RWPE1 (cell line): ENCODE results near the gene SEMA6A.

Source experiments
- CTCF ChIA-PET: fragments of 350-600 bp; sonication (Branson Sonifier 250); formaldehyde crosslinking; extraction: SDS; loops from one replicate; lab custom pipeline; 2021; lab: Yijun Ruan, JAX
- POLR2A ChIA-PET: fragments of 400-600 bp; formaldehyde crosslinking; extraction: SDS; loops from one replicate; lab custom pipeline; 2020; ENCODE audit warnings: antibody characterized with exemption; ENCODE audit not compliant: low non-redundant PET; lab: Yijun Ruan, JAX
- DNase-seq: peaks from one replicate; pipeline ENCODE4 v3.0.0; 2012; ENCODE audit warnings: low spot score
- H3K27ac ChIP-seq: fragments of 450-650 bp; 2 replicates; pipeline ENCODE4 v1.5.1; 2017
- TF ChIP-seq, protein P1 (sequence below): fragments of 450-650 bp; conservative IDR thresholded peaks from 2 replicates; pipeline ENCODE4 v1.5.1; 2017; ENCODE audit warnings: low read depth, mild to moderate bottlenecking

SEMA6A gene

DNA sequence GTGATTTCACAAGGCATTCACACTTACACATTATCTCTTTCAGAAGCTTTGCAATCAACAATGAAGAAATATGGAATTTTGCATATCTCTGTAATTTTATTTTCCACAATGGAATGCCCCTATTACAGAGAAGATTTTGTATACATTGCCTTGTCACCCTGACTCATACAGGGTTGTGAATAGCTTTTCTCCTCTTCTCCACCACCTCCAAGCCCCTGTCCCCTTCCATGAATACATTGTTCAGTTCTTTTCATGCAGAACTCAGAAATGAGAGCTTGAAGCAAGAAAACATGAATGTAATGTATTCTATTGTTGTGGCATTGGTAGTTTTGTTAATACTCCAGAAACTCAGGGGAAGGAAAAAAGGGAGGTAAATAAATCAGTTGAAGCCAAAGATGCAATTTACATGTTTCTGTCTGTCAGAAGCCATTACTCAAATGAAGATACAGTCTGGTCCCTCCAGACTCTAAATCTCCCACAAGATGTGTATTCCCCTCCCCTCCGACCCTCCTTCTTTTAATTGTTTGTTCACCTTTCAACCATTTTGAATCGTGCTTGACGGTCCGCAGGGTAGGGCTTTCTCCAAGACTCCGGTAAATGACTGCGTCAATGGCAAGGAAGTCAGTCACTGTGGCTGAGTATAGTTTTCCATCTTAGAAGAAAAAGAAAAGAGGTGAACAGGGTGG, 86.1 kb downstream of the SEMA6A start:
- ChIA-PET POLR2A (no interaction called here), CTCF (no interaction called here)
- TF ChIP-seq, protein P1, sequence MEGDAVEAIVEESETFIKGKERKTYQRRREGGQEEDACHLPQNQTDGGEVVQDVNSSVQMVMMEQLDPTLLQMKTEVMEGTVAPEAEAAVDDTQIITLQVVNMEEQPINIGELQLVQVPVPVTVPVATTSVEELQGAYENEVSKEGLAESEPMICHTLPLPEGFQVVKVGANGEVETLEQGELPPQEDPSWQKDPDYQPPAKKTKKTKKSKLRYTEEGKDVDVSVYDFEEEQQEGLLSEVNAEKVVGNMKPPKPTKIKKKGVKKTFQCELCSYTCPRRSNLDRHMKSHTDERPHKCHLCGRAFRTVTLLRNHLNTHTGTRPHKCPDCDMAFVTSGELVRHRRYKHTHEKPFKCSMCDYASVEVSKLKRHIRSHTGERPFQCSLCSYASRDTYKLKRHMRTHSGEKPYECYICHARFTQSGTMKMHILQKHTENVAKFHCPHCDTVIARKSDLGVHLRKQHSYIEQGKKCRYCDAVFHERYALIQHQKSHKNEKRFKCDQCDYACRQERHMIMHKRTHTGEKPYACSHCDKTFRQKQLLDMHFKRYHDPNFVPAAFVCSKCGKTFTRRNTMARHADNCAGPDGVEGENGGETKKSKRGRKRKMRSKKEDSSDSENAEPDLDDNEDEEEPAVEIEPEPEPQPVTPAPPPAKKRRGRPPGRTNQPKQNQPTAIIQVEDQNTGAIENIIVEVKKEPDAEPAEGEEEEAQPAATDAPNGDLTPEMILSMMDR, result no peak

DNA sequence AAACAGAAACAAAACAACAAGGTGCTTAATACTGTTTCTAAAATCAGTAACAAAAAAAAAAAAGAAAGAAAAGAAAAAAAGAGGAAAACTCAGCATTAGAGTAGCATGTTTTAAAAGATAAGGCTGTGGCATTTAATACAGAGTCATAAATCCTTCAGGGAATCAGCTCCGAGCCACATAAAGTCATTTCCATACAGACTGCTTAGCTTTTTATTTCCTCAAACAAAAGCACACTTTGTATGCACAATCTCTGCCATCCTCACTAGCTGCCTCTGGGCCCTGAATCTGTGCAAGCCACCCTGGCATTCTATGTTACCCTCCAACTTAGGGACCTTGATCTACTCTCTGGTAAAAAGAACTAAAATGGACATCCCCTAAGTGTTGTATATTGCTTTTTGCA, 87.6 kb downstream of the SEMA6A start:
- TF ChIP-seq, protein P1, result no peak
- no peak for DNase-seq
- POLR2A ChIA-PET, result no interaction called here
- no peak overlapping the region for H3K27ac ChIP-seq
- CTCF ChIA-PET, result interaction anchor here (0.7 kb wide), 1 partner anchor 504 kb away, joined by 4 read pairs; no protein-coding TSS in a partner anchor

More for the DNA sequence above, 86.1 kb downstream of the SEMA6A start:
- no peak for DNase-seq
- no peak overlapping the region for H3K27ac ChIP-seq

DNA sequence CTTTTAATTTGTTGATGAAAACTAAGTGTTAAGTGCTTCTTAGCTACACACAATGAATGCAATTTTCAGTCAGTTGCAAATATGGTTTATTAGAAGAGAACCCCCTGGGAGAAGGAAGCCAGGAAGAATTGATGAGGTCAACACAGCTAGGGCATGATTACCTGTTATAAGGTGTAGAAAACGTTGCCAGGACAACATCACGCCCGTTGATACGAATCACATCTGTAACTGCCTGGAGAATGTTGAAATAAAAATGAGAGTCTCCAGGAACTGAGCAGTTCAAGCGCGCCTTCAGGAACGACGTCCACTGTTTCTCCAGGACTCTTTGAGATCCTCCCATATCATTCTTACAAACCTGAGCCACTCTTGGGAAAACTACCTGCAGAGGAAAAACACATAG, 88.0 kb downstream of the SEMA6A start:
- CTCF ChIA-PET, result no interaction called here
- TF ChIP-seq, protein P1, result no peak
- POLR2A ChIA-PET, result no interaction called here
- no peak for DNase-seq
- H3K27ac ChIP-seq, result no peak overlapping the region

DNA sequence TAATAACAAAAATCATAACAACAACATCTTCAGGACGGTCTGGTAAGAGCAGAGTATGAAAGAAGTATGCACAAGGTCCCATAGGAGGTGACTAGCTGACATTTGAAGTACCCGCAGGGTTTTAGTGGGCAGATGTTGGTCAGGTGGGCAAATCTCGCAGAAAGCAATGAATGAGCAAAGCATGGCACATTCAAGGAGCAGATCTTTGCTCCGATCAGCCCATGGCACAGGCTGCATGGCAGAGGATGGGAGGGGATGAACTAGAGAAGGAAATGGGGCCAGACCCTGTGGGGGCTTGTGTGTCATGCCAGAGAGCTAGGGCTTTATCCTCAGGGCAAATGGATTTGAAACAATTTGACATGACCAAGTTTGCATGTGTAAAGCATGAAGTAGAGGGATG, 90.0 kb downstream of the SEMA6A start:
- POLR2A ChIA-PET, result no interaction called here
- TF ChIP-seq, protein P1, result no peak
- DNase-seq, result no peak
- no peak overlapping the region for H3K27ac ChIP-seq
- CTCF ChIA-PET, result no interaction called here

DNA sequence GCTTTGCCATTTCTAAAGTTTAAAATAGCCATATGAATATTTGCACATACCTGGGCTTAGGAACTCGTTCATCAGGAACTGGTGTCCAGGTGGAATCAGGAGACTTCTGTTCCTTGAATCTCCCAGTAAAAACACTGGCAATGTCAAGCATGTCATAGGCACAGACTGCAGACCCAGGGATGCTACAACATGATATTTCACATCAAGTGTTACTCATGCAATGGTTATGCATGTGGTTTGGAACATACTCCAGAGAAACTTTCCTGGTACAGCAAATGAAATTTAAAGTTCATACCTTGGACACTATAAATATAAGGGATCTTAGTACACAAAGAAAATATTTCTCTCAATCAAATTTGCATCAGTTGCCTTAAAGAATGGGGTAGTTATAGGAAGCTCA, 92.2 kb downstream of the SEMA6A start:
- H3K27ac ChIP-seq, result no peak overlapping the region
- CTCF ChIA-PET, result interaction anchor here (0.5 kb wide), 1 partner anchor 22 kb away, joined by 6 read pairs; no protein-coding TSS in a partner anchor
- no peak for DNase-seq
- TF ChIP-seq, protein P1, result no peak
- POLR2A ChIA-PET, result no interaction called here

DNA sequence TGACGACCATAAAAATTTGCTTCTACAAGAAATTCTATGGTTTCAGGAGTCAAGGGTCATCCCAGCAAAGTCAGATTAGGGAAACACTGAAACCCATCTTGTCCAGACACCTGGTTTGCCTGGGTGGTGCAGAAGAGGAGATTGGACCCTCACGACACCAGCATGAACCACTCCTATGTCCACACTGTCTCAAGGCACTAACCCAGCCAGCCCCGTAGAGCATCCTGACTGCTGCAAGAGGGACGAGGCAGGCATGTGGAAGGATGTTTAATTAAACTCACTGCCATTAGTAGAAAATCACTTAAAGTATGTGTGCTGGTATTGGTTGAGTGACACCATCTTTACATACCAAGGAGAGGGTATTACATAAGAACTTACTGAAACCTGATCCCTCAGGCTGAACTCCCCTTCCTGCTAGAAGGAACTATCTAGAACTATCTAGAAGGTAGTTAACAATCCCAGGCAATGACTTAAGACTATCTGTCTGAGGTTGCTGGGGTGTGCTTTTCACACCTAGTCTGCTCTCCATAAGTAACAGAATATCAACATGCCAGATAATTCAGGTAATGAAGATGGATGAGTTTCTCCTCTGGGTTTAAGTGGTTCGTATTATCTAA, 93.6 kb downstream of the SEMA6A start:
- TF ChIP-seq, protein P1, result no peak
- no peak for DNase-seq
- ChIA-PET CTCF (no interaction called here), POLR2A (no interaction called here)
- no peak overlapping the region for H3K27ac ChIP-seq
